PC-9 (cell line): ENCODE data around the gene TP53RK.

ENCODE experiments used
- EZH2 ChIP-seq: fragments of 200-600 bp; sonication (generic); IDR thresholded peaks from 2 replicates; pipeline ENCODE4 v1.8.0; 2017; ENCODE audit warnings: antibody characterized with exemption, low read depth
- TF ChIP-seq, protein P1 (sequence below): fragments of 200-600 bp; sonication (generic); conservative IDR thresholded peaks from 2 replicates; pipeline ENCODE4 v1.6.1; 2017; ENCODE audit warnings: mixed run types, antibody characterized with exemption, mild to moderate bottlenecking, moderate library complexity

DNA sequence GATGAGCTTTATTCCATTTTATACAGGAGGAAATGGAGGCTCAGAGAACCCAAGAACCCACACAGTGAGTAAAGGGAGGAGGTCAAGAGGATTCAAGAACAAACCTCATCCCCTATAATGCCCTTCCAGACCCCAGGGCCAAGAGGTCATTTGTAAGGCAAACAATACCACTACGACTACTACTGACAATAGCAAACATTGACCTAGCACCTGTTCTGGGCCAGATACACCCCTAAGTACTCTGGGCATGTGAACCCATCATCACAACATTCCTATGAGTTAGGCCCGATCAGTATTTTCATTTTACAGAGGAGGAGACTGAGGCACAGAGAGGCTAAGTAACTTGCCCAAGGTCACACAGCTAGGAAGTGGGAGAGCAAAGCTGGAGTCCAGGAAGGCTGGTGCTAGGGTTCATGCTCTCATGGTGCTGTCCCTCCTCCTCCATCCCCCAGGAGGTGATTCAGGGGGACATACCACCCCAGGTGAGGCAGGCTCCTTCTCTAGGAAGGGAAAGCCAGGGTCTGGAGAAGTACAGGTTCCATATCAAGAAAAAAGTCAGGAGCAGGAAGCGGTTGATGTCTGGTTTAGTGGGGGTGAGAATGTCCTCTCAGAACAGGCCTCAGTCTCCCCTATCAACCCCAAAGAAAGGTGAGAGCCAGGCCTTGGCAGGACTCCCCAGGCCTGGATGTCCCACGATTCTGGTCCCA, 51.7 kb downstream of the TP53RK start:
- TF ChIP-seq, protein P1, sequence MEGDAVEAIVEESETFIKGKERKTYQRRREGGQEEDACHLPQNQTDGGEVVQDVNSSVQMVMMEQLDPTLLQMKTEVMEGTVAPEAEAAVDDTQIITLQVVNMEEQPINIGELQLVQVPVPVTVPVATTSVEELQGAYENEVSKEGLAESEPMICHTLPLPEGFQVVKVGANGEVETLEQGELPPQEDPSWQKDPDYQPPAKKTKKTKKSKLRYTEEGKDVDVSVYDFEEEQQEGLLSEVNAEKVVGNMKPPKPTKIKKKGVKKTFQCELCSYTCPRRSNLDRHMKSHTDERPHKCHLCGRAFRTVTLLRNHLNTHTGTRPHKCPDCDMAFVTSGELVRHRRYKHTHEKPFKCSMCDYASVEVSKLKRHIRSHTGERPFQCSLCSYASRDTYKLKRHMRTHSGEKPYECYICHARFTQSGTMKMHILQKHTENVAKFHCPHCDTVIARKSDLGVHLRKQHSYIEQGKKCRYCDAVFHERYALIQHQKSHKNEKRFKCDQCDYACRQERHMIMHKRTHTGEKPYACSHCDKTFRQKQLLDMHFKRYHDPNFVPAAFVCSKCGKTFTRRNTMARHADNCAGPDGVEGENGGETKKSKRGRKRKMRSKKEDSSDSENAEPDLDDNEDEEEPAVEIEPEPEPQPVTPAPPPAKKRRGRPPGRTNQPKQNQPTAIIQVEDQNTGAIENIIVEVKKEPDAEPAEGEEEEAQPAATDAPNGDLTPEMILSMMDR: no peak
- TF ChIP-seq EZH2: no peak
